NCI-H1436 (cell line): Measurements from ENCODE around the gene MAFG.

Source experiments
- DNase-seq: peaks from one replicate; lab custom pipeline; 2025; lab: John Stamatoyannopoulos, UW

The MAFG gene

GRCh38 chr17:81868674-81869220 is 58.8 kb downstream of the MAFG start:
- DNase-seq, result no peak
